Upper lobe of left lung (tissue), 4 donors: ENCODE measurements around the gene DNAAF8.

Experiments used
- CTCF ChIP-seq, 6 experiments: fragments of 450-650 bp in 4 of 6; fragments of 200-600 bp in 2 of 6; sonication (generic) in 2 of 6; IDR thresholded peaks; one replicate each; pipeline ENCODE4 v1.5.1; 2016 to 2019; ENCODE audit warnings: antibody characterized with exemption in 6 of 6
- EP300 ChIP-seq, 4 donors: sonication (generic); formaldehyde crosslinking; IDR thresholded peaks; one replicate each; pipeline ENCODE4 v1.5.1; 2017; ENCODE audit warnings: antibody characterized with exemption in 4 of 4, control low read depth in 2 of 4
- POLR2A ChIP-seq, 4 donors: fragments of 450-650 bp; IDR thresholded peaks; one replicate each; pipeline ENCODE4 v1.5.1; 2016 to 2017; ENCODE audit warnings: antibody characterized with exemption in 4 of 4, mild to moderate bottlenecking in 2 of 4
- POLR2AphosphoS5 ChIP-seq, 2 donors: sonication (generic); formaldehyde crosslinking; IDR thresholded peaks; one replicate each; pipeline ENCODE4 v1.5.1; 2017; ENCODE audit warnings: antibody characterized with exemption in 2 of 2

GRCh38 chr16:4689091-4689671 is 45.2 kb upstream of the DNAAF8 start:
- no peak for TF ChIP-seq CTCF (IDR thresholded peaks at IDR 0.05)
- TF ChIP-seq POLR2AphosphoS5 (IDR thresholded peaks at IDR 0.05): no peak
- no peak for TF ChIP-seq EP300 (IDR thresholded peaks at IDR 0.05)
- TF ChIP-seq POLR2A (IDR thresholded peaks at IDR 0.05): no peak
